HepG2 (cell line): ENCODE measurements around the gene GTPBP6.

Experiments used
- ARID2 ChIP-seq: sonication (generic); formaldehyde crosslinking; IDR thresholded peaks from 2 replicates; pipeline ENCODE4 v1.8.1; 2022; ENCODE audit warnings: mild to moderate bottlenecking, missing genetic modification reagents, borderline replicate concordance
- CTCF ChIP-seq: sonication (generic); formaldehyde crosslinking; IDR thresholded peaks from 2 replicates; pipeline ENCODE4 v1.5.0; 2020; ENCODE audit warnings: mild to moderate bottlenecking, missing genetic modification reagents, moderate library complexity
- E2F1 ChIP-seq: sonication (generic); formaldehyde crosslinking; IDR thresholded peaks from 2 replicates; pipeline ENCODE4 v1.5.0; 2020; ENCODE audit warnings: missing genetic modification reagents
- EP300 ChIP-seq, 3 experiments: sonication (generic) in 1 of 3; formaldehyde crosslinking in 1 of 3; IDR thresholded peaks; 2 replicates each; pipeline versions ENCODE4 v1.5.1 to v1.6.1; 2011 to 2020; ENCODE audit warnings: low read depth in 2 of 3, low read length in 2 of 3, borderline replicate concordance in 1 of 3, improper control_type of control experiment in 1 of 3, mild to moderate bottlenecking in 1 of 3, missing genetic modification reagents in 1 of 3, moderate library complexity in 1 of 3
- MEIS2 ChIP-seq: sonication (generic); formaldehyde crosslinking; IDR thresholded peaks from 2 replicates; pipeline ENCODE4 v1.9.0; 2021; ENCODE audit warnings: mild to moderate bottlenecking, missing genetic modification reagents
- POLR2AphosphoS5 ChIP-seq: IDR thresholded peaks from 2 replicates; pipeline ENCODE4 v1.6.1; 2012; ENCODE audit warnings: low read depth, low read length
- RFX1 ChIP-seq: fragments of 450-650 bp; IDR thresholded peaks from 2 replicates; pipeline ENCODE4 v1.6.1; 2017
- YY1 ChIP-seq: IDR thresholded peaks from 2 replicates; pipeline ENCODE4 v1.6.1; 2011; ENCODE audit warnings: low read length, low read depth, moderate library complexity, mild to moderate bottlenecking; ENCODE audit not compliant: insufficient read depth, insufficient replicate concordance
- ZNF143 ChIP-seq: sonication (generic); formaldehyde crosslinking; IDR thresholded peaks from 2 replicates; pipeline ENCODE4 v1.4.0; 2020; ENCODE audit warnings: missing genetic modification reagents

- TF ChIP-seq ZNF143 (CRISPR knock-in tag) (no peak), POLR2AphosphoS5 (no peak), YY1 (no peak), RFX1 (no peak), E2F1 (no peak), ARID2 (CRISPR knock-in tag) (no peak), MEIS2 (CRISPR knock-in tag) (no peak), EP300 (IDR thresholded peaks at IDR 0.05; ENCODE audit: low read depth in 2 of 2, low read length in 2 of 2) (no peak), EP300 (CRISPR knock-in tag; IDR thresholded peaks at IDR 0.05; ENCODE audit: borderline replicate concordance) (no peak), CTCF (CRISPR knock-in tag) (no peak)
Measured at GRCh38 chrX:287670-288069, 30.9 kb downstream of the GTPBP6 start.
